Measurements from ENCODE around the gene NKAIN4.

- TF ChIP-seq, protein P1, sequence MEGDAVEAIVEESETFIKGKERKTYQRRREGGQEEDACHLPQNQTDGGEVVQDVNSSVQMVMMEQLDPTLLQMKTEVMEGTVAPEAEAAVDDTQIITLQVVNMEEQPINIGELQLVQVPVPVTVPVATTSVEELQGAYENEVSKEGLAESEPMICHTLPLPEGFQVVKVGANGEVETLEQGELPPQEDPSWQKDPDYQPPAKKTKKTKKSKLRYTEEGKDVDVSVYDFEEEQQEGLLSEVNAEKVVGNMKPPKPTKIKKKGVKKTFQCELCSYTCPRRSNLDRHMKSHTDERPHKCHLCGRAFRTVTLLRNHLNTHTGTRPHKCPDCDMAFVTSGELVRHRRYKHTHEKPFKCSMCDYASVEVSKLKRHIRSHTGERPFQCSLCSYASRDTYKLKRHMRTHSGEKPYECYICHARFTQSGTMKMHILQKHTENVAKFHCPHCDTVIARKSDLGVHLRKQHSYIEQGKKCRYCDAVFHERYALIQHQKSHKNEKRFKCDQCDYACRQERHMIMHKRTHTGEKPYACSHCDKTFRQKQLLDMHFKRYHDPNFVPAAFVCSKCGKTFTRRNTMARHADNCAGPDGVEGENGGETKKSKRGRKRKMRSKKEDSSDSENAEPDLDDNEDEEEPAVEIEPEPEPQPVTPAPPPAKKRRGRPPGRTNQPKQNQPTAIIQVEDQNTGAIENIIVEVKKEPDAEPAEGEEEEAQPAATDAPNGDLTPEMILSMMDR (IDR thresholded peaks at IDR 0.05; ENCODE audit: low read depth, low read length, missing input control) = no peak
- TF ChIP-seq TAF1 (conservative IDR thresholded peaks at IDR 0.05) (no peak), NR2F2 (IDR thresholded peaks at IDR 0.05) (no peak), EGR1 (IDR thresholded peaks at IDR 0.05; ENCODE audit: low read depth in 2 of 2) (no peak)
Measured at GRCh38 chr20:63258781-63259180, 4.5 kb upstream of the NKAIN4 start.
